GM19395 (cell line): Measurements from ENCODE around the gene EPX.

Source experiments
- ATAC-seq: cut with Tn5 transposase; IDR thresholded peaks from one replicate; pipeline ENCODE4 v1.9.1; 2021; ENCODE audit warnings: mild to moderate bottlenecking, moderate library complexity; ENCODE audit not compliant: unreplicated experiment

Gene EPX

DNA sequence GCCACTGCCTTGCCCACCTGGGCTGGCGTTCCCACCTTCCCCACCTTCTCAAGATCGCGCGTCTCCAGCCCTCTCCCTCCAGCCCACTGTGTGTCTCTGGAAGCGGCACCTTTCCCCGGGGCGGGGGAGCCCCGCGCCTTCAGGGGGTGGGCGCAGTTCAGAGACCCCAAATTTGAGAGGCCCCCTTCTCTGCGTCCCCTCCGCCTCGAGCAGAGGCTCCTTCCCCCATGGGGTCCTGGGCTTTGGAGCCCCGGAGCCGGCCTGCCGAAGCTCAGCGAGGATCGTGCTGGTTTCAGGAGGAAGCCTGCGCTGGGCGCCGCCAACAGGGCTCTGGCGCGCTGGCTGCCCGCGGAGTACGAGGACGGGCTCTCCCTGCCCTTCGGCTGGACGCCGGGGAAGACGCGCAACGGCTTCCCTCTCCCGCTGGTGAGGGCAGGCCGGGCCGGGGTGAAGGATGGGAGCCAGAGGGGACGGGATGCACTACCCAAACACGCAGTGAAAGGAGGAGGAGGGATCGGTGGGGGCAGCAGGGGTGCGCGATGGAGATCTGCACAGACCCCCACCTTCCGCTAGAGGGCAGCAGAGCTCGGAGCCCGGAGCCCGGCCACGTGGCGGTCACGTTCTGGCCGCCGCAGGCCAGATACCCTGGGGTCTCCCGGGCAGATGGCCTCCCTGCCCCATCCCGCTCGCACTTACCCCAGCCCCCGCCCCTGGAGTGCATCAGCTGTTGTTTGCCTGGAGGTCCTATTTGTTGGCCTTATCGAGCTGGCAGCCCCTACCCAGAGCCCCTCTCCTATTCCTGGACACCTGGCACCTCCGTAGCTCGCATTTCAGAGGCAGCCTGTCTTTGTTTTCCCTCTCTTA, 57.0 kb downstream of the EPX start:
- ATAC-seq, result no peak

DNA sequence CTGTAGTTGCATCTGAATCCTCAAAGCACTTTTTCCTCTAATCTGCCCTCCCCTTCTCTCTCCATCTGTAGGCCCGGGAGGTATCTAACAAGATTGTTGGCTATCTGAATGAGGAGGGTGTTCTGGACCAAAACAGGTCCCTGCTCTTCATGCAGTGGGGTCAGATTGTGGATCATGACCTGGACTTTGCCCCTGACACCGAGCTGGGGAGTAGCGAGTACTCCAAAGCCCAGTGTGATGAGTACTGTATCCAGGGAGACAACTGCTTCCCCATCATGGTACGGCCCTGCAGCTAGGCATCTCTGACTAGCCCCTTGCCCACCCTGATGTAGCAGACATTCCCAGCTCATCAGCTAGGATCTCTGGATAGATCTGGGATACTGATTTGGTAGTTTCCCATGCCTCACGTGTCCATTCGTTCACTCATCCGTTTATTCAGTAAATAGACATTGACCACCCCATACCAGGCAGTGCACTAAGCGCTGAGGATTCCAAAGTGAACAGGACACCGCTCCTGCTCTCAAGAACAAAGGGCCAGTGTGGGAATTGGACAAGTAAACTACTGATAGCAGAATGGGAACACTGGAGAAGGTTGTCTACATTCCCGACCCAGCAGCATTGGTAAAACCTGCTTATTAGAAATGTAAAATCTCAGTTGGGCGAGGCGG, 58.0 kb downstream of the EPX start:
- ATAC-seq, result no peak

DNA sequence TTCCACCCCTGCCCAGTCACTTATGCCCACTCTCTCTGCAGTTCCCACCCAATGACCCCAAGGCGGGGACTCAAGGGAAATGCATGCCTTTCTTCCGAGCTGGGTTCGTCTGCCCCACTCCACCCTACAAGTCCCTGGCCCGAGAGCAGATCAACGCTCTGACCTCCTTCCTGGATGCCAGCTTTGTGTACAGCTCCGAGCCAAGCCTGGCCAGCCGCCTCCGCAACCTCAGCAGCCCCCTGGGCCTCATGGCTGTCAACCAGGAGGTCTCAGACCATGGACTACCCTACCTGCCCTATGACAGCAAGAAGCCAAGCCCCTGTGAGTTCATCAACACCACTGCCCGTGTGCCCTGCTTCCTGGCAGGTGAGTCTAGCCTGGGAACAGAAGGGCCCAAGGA, 59.6 kb downstream of the EPX start:
- no peak for ATAC-seq

DNA sequence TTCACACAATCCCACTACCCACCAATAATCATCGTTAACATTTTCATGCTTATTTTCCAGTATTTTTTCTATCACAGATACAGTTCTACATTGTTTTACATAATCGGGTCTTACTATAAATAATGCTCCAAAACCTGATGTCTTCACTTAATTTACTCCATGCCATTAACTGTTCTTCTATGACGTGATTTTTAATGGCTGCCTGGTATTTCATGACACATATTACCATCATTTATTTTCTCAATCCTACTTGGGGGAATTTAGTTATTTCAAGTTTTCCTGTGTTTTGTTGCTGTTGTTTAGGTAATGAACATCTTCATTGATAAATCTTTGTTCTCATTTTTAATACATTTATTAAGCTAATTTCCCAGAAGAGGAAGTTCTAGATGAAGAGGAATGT, 60.6 kb downstream of the EPX start:
- ATAC-seq, result no peak
